Transverse colon (tissue), 4 donors: ENCODE data around the gene ST3GAL2.

ENCODE experiments used
- CTCF ChIP-seq, 5 experiments: fragments of 200-600 bp in 3 of 5; fragments of 450-650 bp in 2 of 5; sonication (generic) in 3 of 5; IDR thresholded peaks; 1 replicate in 2 of 5; 2 replicates in 3 of 5; pipeline ENCODE4 v1.5.1; 2016 to 2017; ENCODE audit warnings: antibody characterized with exemption in 5 of 5, inconsistent platforms in 3 of 5, mild to moderate bottlenecking in 2 of 5, moderate library complexity in 1 of 5
- POLR2AphosphoS5 ChIP-seq, 3 donors: sonication (generic); formaldehyde crosslinking; IDR thresholded peaks; one replicate each; pipeline ENCODE4 v1.6.1; 2016; ENCODE audit warnings: antibody characterized with exemption in 3 of 3

GRCh38 chr16:70348991-70349390 lies 89.9 kb downstream of the ST3GAL2 start:
- TF ChIP-seq CTCF (IDR thresholded peaks at IDR 0.05) (no peak), POLR2AphosphoS5 (IDR thresholded peaks at IDR 0.05) (no peak)
